GM12872 (cell line): Measurements from ENCODE around the gene PRR33.

Experiments used
- CTCF ChIP-seq: IDR thresholded peaks from 3 replicates; pipeline ENCODE4 v1.5.1; 2011; ENCODE audit warnings: low read depth, mild to moderate bottlenecking, low read length, moderate library complexity; ENCODE audit not compliant: insufficient read depth

PRR33 gene

DNA sequence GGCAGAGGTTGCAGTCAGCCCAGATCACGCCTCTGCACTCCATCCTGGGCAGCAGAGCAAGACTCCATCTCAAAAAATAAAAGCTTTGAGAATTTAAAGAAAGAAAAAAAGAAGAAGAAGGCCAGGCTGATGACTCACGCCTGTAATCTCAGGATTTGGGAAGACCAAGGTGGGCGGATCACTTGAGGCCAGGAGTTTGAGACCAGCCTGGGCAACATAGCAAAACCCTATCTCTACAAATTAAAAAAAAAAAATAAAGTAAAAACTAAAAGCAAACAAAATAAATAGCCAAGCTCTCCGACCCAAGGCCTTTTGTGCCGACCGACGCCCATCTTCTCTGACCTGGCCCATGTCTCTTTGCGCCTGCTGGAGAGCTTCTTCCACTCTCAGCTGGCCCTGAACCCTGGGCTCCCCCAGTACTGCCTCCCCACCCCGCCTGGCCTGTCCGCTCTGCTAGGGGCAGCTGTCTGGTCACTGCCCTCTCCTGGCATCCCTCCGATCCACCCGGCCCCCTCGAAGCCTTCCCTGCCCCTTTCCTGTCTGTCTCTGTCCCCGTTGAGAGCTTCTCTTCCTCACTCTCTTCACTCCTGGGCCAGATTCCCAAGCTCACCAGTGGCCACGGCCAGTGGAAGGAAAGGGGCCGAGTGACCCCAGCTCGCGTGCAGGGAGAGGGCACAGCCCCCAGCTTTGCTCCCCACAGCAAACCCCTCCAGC is 43.6 kb downstream of the PRR33 start:
- no peak for TF ChIP-seq CTCF

DNA sequence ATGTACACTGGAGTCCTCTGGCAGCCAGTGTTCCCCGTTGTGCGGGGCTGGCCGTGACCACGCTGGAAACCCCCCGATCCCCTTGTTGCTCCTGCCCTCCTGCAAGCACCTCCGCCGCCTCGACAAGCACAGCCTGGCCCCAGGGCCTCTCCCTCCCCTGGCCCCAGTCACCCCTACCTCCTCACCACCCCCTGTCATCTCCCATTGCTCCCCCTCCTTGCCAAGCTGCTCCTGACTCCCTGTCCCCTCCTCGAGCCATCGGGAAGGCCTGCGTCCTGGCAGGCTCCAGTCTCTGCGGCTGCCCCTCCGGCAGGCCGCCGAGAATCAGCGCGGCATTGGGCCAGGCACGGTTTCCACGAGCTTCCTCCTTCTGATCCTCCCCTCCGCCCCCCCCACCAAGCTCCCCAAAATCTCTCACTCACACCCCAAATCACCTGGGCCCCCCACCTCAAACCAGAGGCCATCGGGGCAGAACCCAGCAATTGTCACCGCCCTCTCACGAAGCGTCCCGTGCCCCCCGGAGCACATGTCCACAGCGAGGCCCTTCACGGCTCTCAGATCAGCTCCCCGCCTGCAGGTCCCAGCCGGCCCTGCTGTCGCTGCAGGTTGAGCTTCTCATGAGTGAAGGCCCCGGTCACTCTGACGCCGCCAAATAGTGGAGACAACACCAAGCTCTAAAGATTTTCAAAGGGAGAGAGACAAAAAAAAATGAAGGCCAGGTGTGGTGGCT is 44.5 kb downstream of the PRR33 start:
- no peak for TF ChIP-seq CTCF

DNA sequence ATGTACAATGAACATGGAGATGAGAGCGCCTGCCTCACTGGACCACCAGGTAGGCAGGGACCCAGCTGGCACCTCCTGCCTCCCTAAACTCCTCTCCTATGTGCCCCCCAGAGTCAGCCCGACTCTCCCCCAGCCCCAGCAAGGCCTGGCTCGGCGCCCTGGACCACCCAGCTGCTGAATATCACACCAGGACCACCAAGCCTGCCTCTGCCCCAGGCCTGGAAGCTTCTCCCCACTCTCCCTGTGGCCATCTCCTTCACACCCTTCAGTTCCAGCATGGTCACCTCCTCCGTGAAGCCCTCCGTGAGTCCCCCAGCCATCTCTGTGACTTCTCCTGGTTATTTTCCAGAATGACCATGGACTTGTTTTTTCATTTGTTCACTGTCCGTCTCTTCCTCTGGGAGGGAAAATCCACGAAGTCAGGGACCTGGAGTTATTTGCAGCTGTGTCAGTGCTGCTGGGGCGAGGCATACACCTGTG is 45.2 kb downstream of the PRR33 start:
- no peak for TF ChIP-seq CTCF

DNA sequence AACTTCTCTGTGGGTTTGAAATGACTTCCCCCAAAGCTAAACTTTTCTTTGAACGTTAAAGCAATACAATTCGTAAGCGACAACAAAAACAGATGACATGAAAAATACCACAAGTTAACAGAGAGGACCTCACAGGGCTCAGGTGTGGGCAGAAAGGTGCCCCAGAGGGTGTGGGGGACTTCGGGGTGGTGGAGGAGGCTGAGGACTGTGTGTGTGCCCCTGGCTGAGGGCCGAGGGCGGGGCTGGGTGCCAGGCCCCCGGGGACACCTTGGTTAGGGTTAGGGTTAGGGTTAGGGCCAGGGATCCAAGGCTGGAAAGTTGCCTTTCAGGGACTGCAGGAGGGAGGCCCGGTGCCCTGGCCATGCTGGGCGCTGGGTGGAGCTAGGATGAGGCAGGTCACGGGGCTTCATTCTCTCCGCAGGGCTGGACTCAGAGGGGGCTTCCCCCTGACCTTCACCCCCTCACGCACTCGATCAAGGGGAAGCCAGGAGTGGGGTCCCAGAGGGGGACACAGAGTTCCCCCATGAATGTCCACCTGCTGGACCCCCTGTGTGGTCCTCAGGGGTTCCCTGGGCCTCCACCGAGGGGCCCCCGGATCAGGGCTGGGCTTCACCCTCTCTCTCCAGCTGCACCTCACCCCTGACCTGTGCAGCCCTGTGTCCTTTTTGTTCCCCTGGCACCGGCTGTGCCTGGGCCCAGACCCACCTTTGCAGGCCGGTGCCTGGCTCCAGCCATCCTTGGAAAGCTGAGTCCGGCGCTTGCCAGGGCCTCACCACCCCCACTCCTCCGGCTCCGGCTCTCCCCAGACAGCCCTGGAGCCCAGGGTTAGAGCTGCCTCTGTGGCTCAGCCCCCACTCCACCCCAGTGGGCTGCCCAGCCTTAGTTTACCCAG is 45.9 kb downstream of the PRR33 start:
- TF ChIP-seq CTCF = no peak

GRCh38 chr11:1845095-1845429 is 46.6 kb downstream of the PRR33 start:
- no peak for TF ChIP-seq CTCF

DNA sequence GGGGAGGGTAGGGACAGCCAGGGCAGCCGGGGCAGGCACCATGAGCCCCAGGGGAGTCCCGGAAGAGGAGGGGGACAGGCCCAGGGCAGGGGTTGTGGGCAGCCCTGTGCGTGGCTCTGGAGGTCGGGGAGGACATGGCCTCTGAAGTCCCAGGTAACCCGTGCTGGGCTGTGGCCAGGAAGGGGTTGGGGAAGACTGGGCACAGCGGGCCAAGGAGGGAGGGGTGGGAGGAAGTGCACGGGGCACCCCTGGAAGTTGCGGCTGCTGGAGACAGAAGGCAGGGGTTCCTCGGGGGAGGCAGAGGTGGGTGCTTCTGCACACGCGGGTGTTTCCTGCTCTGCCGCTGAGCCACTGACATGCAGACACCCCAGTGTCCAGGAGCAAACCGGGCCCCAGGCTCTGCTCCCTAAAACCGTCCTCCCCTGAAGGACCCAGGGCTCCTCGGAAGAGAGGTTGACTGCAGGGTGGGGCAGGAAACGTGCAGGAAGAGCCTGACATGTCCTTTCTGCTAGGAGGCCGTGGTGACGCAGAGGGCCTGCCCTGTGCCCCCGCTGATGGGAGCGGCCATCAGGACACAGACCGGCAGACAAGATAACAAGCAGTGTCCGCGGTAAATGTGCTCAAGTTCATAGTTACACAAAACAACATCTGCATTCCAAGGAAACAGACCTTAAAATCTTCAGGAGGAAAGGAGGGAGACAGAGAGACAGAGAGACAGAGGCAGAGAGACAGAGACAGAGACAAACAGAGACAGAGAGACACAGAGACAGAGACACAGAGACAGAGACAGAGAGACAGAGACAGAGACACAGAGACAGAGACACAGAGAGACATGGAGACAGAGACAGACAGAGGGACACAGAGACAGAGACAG is 47.2 kb downstream of the PRR33 start:
- TF ChIP-seq CTCF = no peak
